Measurements from ENCODE around the gene MAP4K2.

Gene MAP4K2

DNA sequence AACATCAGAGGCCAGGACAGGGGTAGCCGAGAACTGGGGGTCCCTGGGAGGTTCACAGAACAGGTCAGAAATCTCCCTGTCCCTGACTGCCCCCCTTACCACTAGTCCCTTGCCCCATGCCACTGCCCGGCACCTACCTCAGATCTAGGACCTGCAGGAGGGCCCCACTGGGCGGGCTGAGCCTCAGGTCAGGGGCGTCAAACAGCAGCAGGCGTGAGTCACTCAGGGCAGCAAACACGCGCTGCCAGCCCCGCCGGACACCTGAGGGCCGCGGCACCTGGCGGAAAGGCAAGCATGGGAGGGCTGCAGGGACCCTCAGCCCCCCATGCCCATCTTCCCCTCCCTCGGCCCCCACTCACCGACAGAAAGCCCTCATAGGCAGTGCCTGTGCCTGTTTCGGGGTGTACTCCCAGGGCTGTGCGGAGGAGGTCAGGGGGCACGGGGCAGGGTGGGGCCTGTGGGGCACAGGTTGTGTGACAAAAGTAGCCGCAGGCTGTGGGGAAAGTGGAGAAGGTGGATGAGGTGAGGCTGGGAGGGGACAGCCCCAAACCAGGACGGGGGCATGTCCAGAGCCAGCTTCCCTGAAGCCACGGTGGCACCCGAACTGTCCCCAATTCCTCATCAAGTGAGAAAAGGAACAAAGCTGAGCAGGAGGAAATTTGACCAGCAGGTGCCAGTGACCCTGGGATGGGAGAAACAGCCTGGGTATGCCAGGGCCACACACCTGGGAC is 29.6 kb upstream of the MAP4K2 start:
- H3K4me3 ChIP-seq (ENCODE audit: low read depth, low read length, poor library complexity, severe bottlenecking): no peak overlapping the region
- H3K36me3 ChIP-seq (ENCODE audit: insufficient read depth, low read length): peaks cover 45% of the 10 kb centered on the region
- H3K4me1 ChIP-seq (ENCODE audit: insufficient read depth, low read length, severe bottlenecking): no peaks in the 10 kb centered on the region
- H3K9me2 ChIP-seq (ENCODE audit: low read depth, low read length): no peaks in the 10 kb centered on the region
- H3K79me2 ChIP-seq (ENCODE audit: insufficient read depth, low read length): no peaks in the 10 kb centered on the region
- no peaks in the 10 kb centered on the region for H3K27me3 ChIP-seq (ENCODE audit: insufficient read depth, low read length)
- no peak overlapping the region for H2AFZ ChIP-seq (ENCODE audit: low read length)
- no peaks in the 10 kb centered on the region for H3F3A ChIP-seq (ENCODE audit: insufficient read depth, low read length)
- H3K9me3 ChIP-seq (ENCODE audit: low read length): no peaks in the 10 kb centered on the region
- TF ChIP-seq EZH2 (IDR thresholded peaks at IDR 0.05; ENCODE audit: borderline replicate concordance, low read length): no peak
- H3K4me2 ChIP-seq (ENCODE audit: low read length): no peak overlapping the region
- no peak overlapping the region for H3K27ac ChIP-seq (ENCODE audit: low read depth, low read length, poor library complexity, severe bottlenecking)
- no peaks in the 10 kb centered on the region for H4K20me1 ChIP-seq (ENCODE audit: insufficient read depth, low read length)
- no peak overlapping the region for H3K9ac ChIP-seq (ENCODE audit: low read length)

- H3K4me3 ChIP-seq (ENCODE audit: low read depth, low read length, poor library complexity, severe bottlenecking): no peak overlapping the region
- H3K79me2 ChIP-seq (ENCODE audit: insufficient read depth, low read length): no peaks in the 10 kb centered on the region
- H3K27ac ChIP-seq (ENCODE audit: low read depth, low read length, poor library complexity, severe bottlenecking): no peak overlapping the region
- no peaks in the 10 kb centered on the region for H3K27me3 ChIP-seq (ENCODE audit: insufficient read depth, low read length)
- H2AFZ ChIP-seq (ENCODE audit: low read length): no peak overlapping the region
- no peaks in the 10 kb centered on the region for H3F3A ChIP-seq (ENCODE audit: insufficient read depth, low read length)
- H3K4me1 ChIP-seq (ENCODE audit: insufficient read depth, low read length, severe bottlenecking): no peaks in the 10 kb centered on the region
- no peak overlapping the region for H3K9ac ChIP-seq (ENCODE audit: low read length)
- peaks cover 52% of the 10 kb centered on the region for H3K36me3 ChIP-seq (ENCODE audit: insufficient read depth, low read length)
- H3K4me2 ChIP-seq (ENCODE audit: low read length): no peak overlapping the region
- no peaks in the 10 kb centered on the region for H4K20me1 ChIP-seq (ENCODE audit: insufficient read depth, low read length)
- H3K9me3 ChIP-seq (ENCODE audit: low read length): no peaks in the 10 kb centered on the region
- TF ChIP-seq, protein P1, sequence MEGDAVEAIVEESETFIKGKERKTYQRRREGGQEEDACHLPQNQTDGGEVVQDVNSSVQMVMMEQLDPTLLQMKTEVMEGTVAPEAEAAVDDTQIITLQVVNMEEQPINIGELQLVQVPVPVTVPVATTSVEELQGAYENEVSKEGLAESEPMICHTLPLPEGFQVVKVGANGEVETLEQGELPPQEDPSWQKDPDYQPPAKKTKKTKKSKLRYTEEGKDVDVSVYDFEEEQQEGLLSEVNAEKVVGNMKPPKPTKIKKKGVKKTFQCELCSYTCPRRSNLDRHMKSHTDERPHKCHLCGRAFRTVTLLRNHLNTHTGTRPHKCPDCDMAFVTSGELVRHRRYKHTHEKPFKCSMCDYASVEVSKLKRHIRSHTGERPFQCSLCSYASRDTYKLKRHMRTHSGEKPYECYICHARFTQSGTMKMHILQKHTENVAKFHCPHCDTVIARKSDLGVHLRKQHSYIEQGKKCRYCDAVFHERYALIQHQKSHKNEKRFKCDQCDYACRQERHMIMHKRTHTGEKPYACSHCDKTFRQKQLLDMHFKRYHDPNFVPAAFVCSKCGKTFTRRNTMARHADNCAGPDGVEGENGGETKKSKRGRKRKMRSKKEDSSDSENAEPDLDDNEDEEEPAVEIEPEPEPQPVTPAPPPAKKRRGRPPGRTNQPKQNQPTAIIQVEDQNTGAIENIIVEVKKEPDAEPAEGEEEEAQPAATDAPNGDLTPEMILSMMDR (IDR thresholded peaks at IDR 0.05; ENCODE audit: low read length): no peak
- TF ChIP-seq EZH2 (IDR thresholded peaks at IDR 0.05; ENCODE audit: borderline replicate concordance, low read length): no peak
- H3K9me2 ChIP-seq (ENCODE audit: low read depth, low read length): no peaks in the 10 kb centered on the region
Observed at GRCh38 chr11:64831411-64831891, 28.4 kb upstream of the MAP4K2 start.

GRCh38 chr11:64829536-64830251 is 26.7 kb upstream of the MAP4K2 start:
- no peaks in the 10 kb centered on the region for H3F3A ChIP-seq (ENCODE audit: insufficient read depth, low read length)
- no peak overlapping the region for H3K4me2 ChIP-seq (ENCODE audit: low read length)
- TF ChIP-seq, protein P1 (IDR thresholded peaks at IDR 0.05; ENCODE audit: low read length): no peak
- TF ChIP-seq EZH2 (IDR thresholded peaks at IDR 0.05; ENCODE audit: borderline replicate concordance, low read length): no peak
- H3K4me1 ChIP-seq (ENCODE audit: insufficient read depth, low read length, severe bottlenecking): no peaks in the 10 kb centered on the region
- no peak overlapping the region for H2AFZ ChIP-seq (ENCODE audit: low read length)
- H4K20me1 ChIP-seq (ENCODE audit: insufficient read depth, low read length): no peaks in the 10 kb centered on the region
- H3K9ac ChIP-seq (ENCODE audit: low read length): no peak overlapping the region
- H3K27ac ChIP-seq (ENCODE audit: low read depth, low read length, poor library complexity, severe bottlenecking): no peak overlapping the region
- H3K27me3 ChIP-seq (ENCODE audit: insufficient read depth, low read length): no peaks in the 10 kb centered on the region
- no peaks in the 10 kb centered on the region for H3K9me3 ChIP-seq (ENCODE audit: low read length)
- H3K9me2 ChIP-seq (ENCODE audit: low read depth, low read length): no peaks in the 10 kb centered on the region
- H3K79me2 ChIP-seq (ENCODE audit: insufficient read depth, low read length): no peaks in the 10 kb centered on the region
- no peak overlapping the region for H3K4me3 ChIP-seq (ENCODE audit: low read depth, low read length, poor library complexity, severe bottlenecking)
- H3K36me3 ChIP-seq (ENCODE audit: insufficient read depth, low read length): peaks cover 59% of the 10 kb centered on the region
